ENCODE data around the gene SLC38A10. TPM values are rescaled to one million over a fixed set of nuclear protein-coding genes. Genes with fewer than 3 reads are reported as not detected.

The SLC38A10 gene
- total RNA-seq, 1 donor from 2014 or later, result 67.5 TPM

GRCh38 chr17:81233316-81233715, 61.8 kb downstream of the SLC38A10 start:
- H3K4me3 ChIP-seq, result no peak overlapping the region
- no peak for TF ChIP-seq POLR2AphosphoS5 (IDR thresholded peaks at IDR 0.05; ENCODE audit: insufficient read depth in 1 of 2, low read depth in 1 of 2)
- TF ChIP-seq POLR2A (IDR thresholded peaks at IDR 0.05), result no peak
- TF ChIP-seq CTCF (IDR thresholded peaks at IDR 0.05), result no peak
- intact Hi-C loops (cut with DNase I), result no loop called here

GRCh38 chr17:81232616-81233241, 62.4 kb downstream of the SLC38A10 start:
- DNase-seq (ENCODE audit: extremely low spot score in 2 of 2), result no peak
- H3K36me3 ChIP-seq, result peaks cover 0 to 42% of the 10 kb centered on the region in 2 donors
- no peak overlapping the region for H3K4me3 ChIP-seq
- intact Hi-C loops (cut with DNase I), result no loop called here
- H3K4me1 ChIP-seq, result peaks cover 18% of the 10 kb centered on the region
- H3K27me3 ChIP-seq, result no peaks in the 10 kb centered on the region
- no peak for TF ChIP-seq POLR2AphosphoS5 (IDR thresholded peaks at IDR 0.05; ENCODE audit: insufficient read depth in 1 of 2, low read depth in 1 of 2)
- TF ChIP-seq CTCF (IDR thresholded peaks at IDR 0.05), result no peak
- TF ChIP-seq POLR2A (IDR thresholded peaks at IDR 0.05), result no peak
- H3K9me3 ChIP-seq, result no peaks in the 10 kb centered on the region
- no peak overlapping the region for H3K27ac ChIP-seq

More at GRCh38 chr17:81233316-81233715, 61.8 kb downstream of the SLC38A10 start:
- Histone ChIP-seq H3K36me3 (peaks cover 0 to 41% of the 10 kb centered on the region in 2 donors), H3K27ac (no peak overlapping the region), H3K4me1 (peaks cover 24% of the 10 kb centered on the region), H3K9me3 (no peaks in the 10 kb centered on the region), H3K27me3 (no peaks in the 10 kb centered on the region)
- no peak for DNase-seq (ENCODE audit: extremely low spot score in 2 of 2)

- DNase-seq (ENCODE audit: extremely low spot score in 2 of 2), result no peak
- H3K4me3 ChIP-seq, result no peak overlapping the region
- intact Hi-C loops (cut with DNase I), result no loop called here
- H3K27ac ChIP-seq, result no peak overlapping the region
- H3K9me3 ChIP-seq, result no peaks in the 10 kb centered on the region
- H3K4me1 ChIP-seq, result peaks cover 11% of the 10 kb centered on the region
- H3K36me3 ChIP-seq, result peaks cover 0 to 42% of the 10 kb centered on the region in 2 donors
- TF ChIP-seq POLR2A (IDR thresholded peaks at IDR 0.05) (no peak), POLR2AphosphoS5 (IDR thresholded peaks at IDR 0.05; ENCODE audit: insufficient read depth in 1 of 2, low read depth in 1 of 2) (no peak), CTCF (IDR thresholded peaks at IDR 0.05) (no peak)
- no peaks in the 10 kb centered on the region for H3K27me3 ChIP-seq
These were observed 63.1 kb downstream of the SLC38A10 start for GRCh38 chr17:81231766-81232581.

GRCh38 chr17:81231121-81231645, 63.9 kb downstream of the SLC38A10 start:
- peaks cover 3% of the 10 kb centered on the region for H3K4me1 ChIP-seq
- no peaks in the 10 kb centered on the region for H3K9me3 ChIP-seq
- intact Hi-C loops (cut with DNase I), result no loop called here
- H3K4me3 ChIP-seq, result no peak overlapping the region
- TF ChIP-seq POLR2A (IDR thresholded peaks at IDR 0.05), result no peak
- no peak for TF ChIP-seq POLR2AphosphoS5 (IDR thresholded peaks at IDR 0.05; ENCODE audit: insufficient read depth in 1 of 2, low read depth in 1 of 2)
- no peak for TF ChIP-seq CTCF (IDR thresholded peaks at IDR 0.05)
- no peak for DNase-seq (ENCODE audit: extremely low spot score in 2 of 2)
- no peak overlapping the region for H3K27ac ChIP-seq
- H3K27me3 ChIP-seq, result no peaks in the 10 kb centered on the region
- peaks cover 0 to 42% of the 10 kb centered on the region in 2 donors for H3K36me3 ChIP-seq
